K562 (cell line): ENCODE results near the gene FCGR2B. TPM values are rescaled to one million over a fixed set of nuclear protein-coding genes. Genes with fewer than 3 reads are reported as not detected.

Source experiments
- BRD9 ChIP-seq: fragments of 450-650 bp; IDR thresholded peaks from 2 replicates; pipeline ENCODE4 v1.6.1; 2018; ENCODE audit warnings: low read depth; ENCODE audit not compliant: partially characterized antibody
- CCAR2 ChIP-seq: fragments of 200-400 bp; formaldehyde crosslinking; IDR thresholded peaks from 2 replicates; pipeline ENCODE4 v1.6.1; 2017; ENCODE audit warnings: mild to moderate bottlenecking, low read depth, low read length
- CREB3L1 ChIP-seq: fragments of 450-650 bp; IDR thresholded peaks from 2 replicates; pipeline ENCODE4 v1.6.1; 2014; ENCODE audit warnings: low read depth, mild to moderate bottlenecking, moderate library complexity, borderline replicate concordance
- DPF2 ChIP-seq: fragments of 450-650 bp; IDR thresholded peaks from 2 replicates; pipeline ENCODE4 v1.6.1; 2016
- EHMT2 ChIP-seq: fragments of 450-650 bp; IDR thresholded peaks from 2 replicates; pipeline ENCODE4 v1.6.1; 2018; ENCODE audit warnings: antibody characterized with exemption
- FIP1L1 ChIP-seq: fragments of 200-400 bp; formaldehyde crosslinking; IDR thresholded peaks from 2 replicates; pipeline ENCODE4 v1.6.1; 2018; ENCODE audit warnings: mild to moderate bottlenecking, low read depth, low read length; ENCODE audit not compliant: poor library complexity, severe bottlenecking
- FOXO4 ChIP-seq: fragments of 450-650 bp; formaldehyde crosslinking; IDR thresholded peaks from 2 replicates; pipeline ENCODE4 v1.4.0; 2020; ENCODE audit warnings: mild to moderate bottlenecking, moderate library complexity
- MBD2 ChIP-seq: sonication (generic); IDR thresholded peaks from 2 replicates; pipeline ENCODE4 v1.6.1; 2016; ENCODE audit warnings: low read depth, borderline replicate concordance
- NELFE ChIP-seq: IDR thresholded peaks from 2 replicates; pipeline ENCODE4 v1.6.1; 2011; ENCODE audit warnings: mild to moderate bottlenecking; ENCODE audit not compliant: insufficient read depth, insufficient read length
- RB1 ChIP-seq: fragments of 450-650 bp; IDR thresholded peaks from 2 replicates; pipeline ENCODE4 v1.6.1; 2017; ENCODE audit warnings: low read depth, mild to moderate bottlenecking
- RBM34 ChIP-seq: fragments of 200-400 bp; formaldehyde crosslinking; IDR thresholded peaks from 2 replicates; pipeline ENCODE4 v1.6.1; 2018; ENCODE audit warnings: low read length, borderline replicate concordance; ENCODE audit not compliant: insufficient read depth
- SRSF1 ChIP-seq: fragments of 200-400 bp; formaldehyde crosslinking; IDR thresholded peaks from 2 replicates; pipeline ENCODE4 v1.6.1; 2017; ENCODE audit warnings: mild to moderate bottlenecking, low read depth, low read length, moderate library complexity
- STAT5B ChIP-seq: fragments of 250-450 bp; sonication (Bioruptor Pico); IDR thresholded peaks from 2 replicates; pipeline ENCODE4 v1.8.0; 2021; ENCODE audit warnings: mild to moderate bottlenecking, inconsistent platforms
- TAF1 ChIP-seq: IDR thresholded peaks from 2 replicates; pipeline ENCODE4 v1.6.1; 2011; ENCODE audit warnings: mild to moderate bottlenecking, low read length, moderate library complexity; ENCODE audit not compliant: insufficient read depth, control insufficient read depth, severe bottlenecking; ENCODE audit errors: extremely low read depth
- TCFL5 ChIP-seq: fragments of 250-450 bp; sonication (Bioruptor Pico); conservative IDR thresholded peaks from 2 replicates; pipeline ENCODE4 v1.6.1; 2021; ENCODE audit warnings: mild to moderate bottlenecking, moderate library complexity, matching md5 sums
- ZBTB11 ChIP-seq, 3 experiments: fragments of 200-800 bp in 1 of 3; fragments of 250-450 bp in 1 of 3; fragments of 450-650 bp in 1 of 3; sonication (Bioruptor Pico) in 1 of 3; sonication (Bioruptor generic) in 1 of 3; formaldehyde crosslinking in 1 of 3; IDR thresholded peaks; 2 replicates each; pipeline versions ENCODE4 v1.6.1 to v1.8.0; 2016 to 2022; ENCODE audit warnings: mild to moderate bottlenecking in 2 of 3, missing genetic modification characterization in 2 of 3, missing compliant biosample characterization in 1 of 3, moderate library complexity in 1 of 3
- ZBTB7A ChIP-seq: IDR thresholded peaks from 2 replicates; pipeline ENCODE4 v1.6.1; 2011; ENCODE audit warnings: low read depth, mild to moderate bottlenecking, low read length, moderate library complexity, borderline replicate concordance; ENCODE audit not compliant: control insufficient read depth
- ZBTB8A ChIP-seq: fragments of 450-650 bp; IDR thresholded peaks from 2 replicates; pipeline ENCODE4 v1.6.1; 2018; ENCODE audit warnings: mild to moderate bottlenecking, moderate library complexity; ENCODE audit not compliant: partially characterized antibody
- ZC3H4 ChIP-seq: sonication (generic); formaldehyde crosslinking; IDR thresholded peaks from 2 replicates; pipeline ENCODE4 v1.9.0; 2021; ENCODE audit warnings: missing genetic modification reagents, borderline replicate concordance
- polyA plus RNA-seq, 8 experiments: library from polyadenylated mRNA; depleted of rRNA in 4 of 8; stranded (reverse) in 5 of 8; unstranded in 3 of 8; fragments of >200 nt; fragmentation: Nextera tagmentation in 2 of 8; fragmentation: Illumina TruSeq in 1 of 8; extraction: Ambion mirVana in 2 of 8; extraction: Trizol in 1 of 8; gene quantifications; 2 replicates each; pipeline versions ENCODE4 v1.2.1 to v1.2.3, GENCODE V29; 2011 to 2014; ENCODE audit warnings: inconsistent platforms in 1 of 8, missing spikeins in 1 of 8
- total RNA-seq, 7 experiments: library from RNA; depleted of rRNA in 6 of 7; stranded (reverse); fragments of >200 nt in 6 of 7; fragmentation: Illumina TruSeq in 2 of 7; extraction: Trizol in 2 of 7; gene quantifications; 2 replicates each; pipeline versions ENCODE4 v1.2.1 to v1.2.3, GENCODE V29; 2011 to 2021; ENCODE audit warnings: low replicate concordance in 1 of 7

Gene FCGR2B
- total and polyA plus RNA-seq, 9 of the 15 experiments (the other 6 are each of a cell fraction or from before 2014, with no cell fraction given): 1.7 to 8.9 (median 3.9) TPM

GRCh38 chr1:161726473-161727255 is 63.7 kb downstream of the FCGR2B start (continued):
- TF ChIP-seq CREB3L1 (no peak), ZBTB11 (CRISPR knock-in tag; IDR thresholded peaks at IDR 0.05) (peak in 2 of 3 experiments; percentile 73 to 92; a peak in 4 of 6 replicates), MBD2 (peak; percentile 63), CCAR2 (no peak), DPF2 (peak; percentile 19; the same call in 1 of the 2 replicates), STAT5B (no peak), TAF1 (peak; percentile 82), FOXO4 (CRISPR knock-in tag) (peak; percentile 27; the same call in 1 of the 2 replicates), ZBTB8A (no peak), RBM34 (0 out of 2 replicates have a peak, but pooled peaks have one; percentile 71), BRD9 (no peak), EHMT2 (no peak), ZBTB7A (peak; percentile 78; the same call in 1 of the 2 replicates), TCFL5 (CRISPR knock-in tag) (no peak), RB1 (peak; percentile 61; the same call in 1 of the 2 replicates), FIP1L1 (peak; percentile 66), SRSF1 (no peak; the same call in 1 of the 2 replicates), NELFE (no peak), ZC3H4 (no peak; the same call in 1 of the 2 replicates)
